ENCODE measurements around the gene TDRD10.

DNA sequence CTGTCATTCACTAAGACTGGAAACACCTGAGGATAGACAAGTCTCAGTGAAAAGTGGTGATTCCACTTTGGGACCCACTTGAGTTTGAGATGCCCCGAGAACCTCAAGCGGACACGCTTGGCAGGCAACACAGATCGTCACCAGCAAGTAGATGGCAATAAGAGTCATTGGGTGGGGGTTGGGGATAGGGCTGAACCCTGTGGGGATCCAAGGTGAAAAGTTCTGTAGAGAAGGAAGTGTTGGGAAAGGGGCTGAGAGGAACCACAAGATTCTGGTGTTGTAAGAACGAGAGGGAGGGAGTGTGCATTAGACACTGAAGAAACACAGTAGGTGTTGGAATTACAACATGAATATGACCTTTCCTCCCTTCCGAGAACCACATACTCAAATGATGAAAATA is 45.4 kb upstream of the TDRD10 start:
- TF ChIP-seq, protein P1, sequence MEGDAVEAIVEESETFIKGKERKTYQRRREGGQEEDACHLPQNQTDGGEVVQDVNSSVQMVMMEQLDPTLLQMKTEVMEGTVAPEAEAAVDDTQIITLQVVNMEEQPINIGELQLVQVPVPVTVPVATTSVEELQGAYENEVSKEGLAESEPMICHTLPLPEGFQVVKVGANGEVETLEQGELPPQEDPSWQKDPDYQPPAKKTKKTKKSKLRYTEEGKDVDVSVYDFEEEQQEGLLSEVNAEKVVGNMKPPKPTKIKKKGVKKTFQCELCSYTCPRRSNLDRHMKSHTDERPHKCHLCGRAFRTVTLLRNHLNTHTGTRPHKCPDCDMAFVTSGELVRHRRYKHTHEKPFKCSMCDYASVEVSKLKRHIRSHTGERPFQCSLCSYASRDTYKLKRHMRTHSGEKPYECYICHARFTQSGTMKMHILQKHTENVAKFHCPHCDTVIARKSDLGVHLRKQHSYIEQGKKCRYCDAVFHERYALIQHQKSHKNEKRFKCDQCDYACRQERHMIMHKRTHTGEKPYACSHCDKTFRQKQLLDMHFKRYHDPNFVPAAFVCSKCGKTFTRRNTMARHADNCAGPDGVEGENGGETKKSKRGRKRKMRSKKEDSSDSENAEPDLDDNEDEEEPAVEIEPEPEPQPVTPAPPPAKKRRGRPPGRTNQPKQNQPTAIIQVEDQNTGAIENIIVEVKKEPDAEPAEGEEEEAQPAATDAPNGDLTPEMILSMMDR (conservative IDR thresholded peaks at IDR 0.05; ENCODE audit: low read depth, low read length) = no peak
- no peak for TF ChIP-seq EZH2 (IDR thresholded peaks at IDR 0.05; ENCODE audit: borderline replicate concordance, low read depth, low read length, poor library complexity, severe bottlenecking)

Data from A673 (cell line).